MCF 10A (cell line): Measurements from ENCODE around the gene NECAB3. TPM values are rescaled to one million over a fixed set of nuclear protein-coding genes. Genes with fewer than 3 reads are reported as not detected.

Experiments
- BruUV-seq: library from RNA; stranded (reverse); fragments of 400-500 nt; replicated peaks from 2 replicates; lab custom pipeline; 2021; lab: Mats Ljungman, UMichigan
- CTCF ChIA-PET: fragments of 300-600 bp; sonication (Branson Sonifier 250); formaldehyde crosslinking; extraction: SDS; loops from one replicate; lab custom pipeline; 2021; ENCODE audit warnings: antibody characterized with exemption, inconsistent platforms; lab: Yijun Ruan, JAX
- POLR2A ChIA-PET: fragments of 300-600, 350-650 bp; sonication (Branson Sonifier 250); formaldehyde crosslinking; extraction: SDS; loops from one replicate; lab custom pipeline; 2020; ENCODE audit warnings: antibody characterized with exemption, inconsistent platforms; lab: Yijun Ruan, JAX
- DNase-seq: peaks from one replicate; pipeline ENCODE4 v3.0.0-alpha.2; 2018; ENCODE audit not compliant: unreplicated experiment
- H3K27ac Mint-ChIP-seq: one replicate; pipeline ENCODE4 v1.8.0; 2022; ENCODE audit warnings: mild to moderate bottlenecking, low read depth, mixed read lengths; ENCODE audit not compliant: unreplicated experiment
- H3K27me3 Mint-ChIP-seq: one replicate; pipeline ENCODE4 v1.8.0; 2022; ENCODE audit warnings: mixed read lengths; ENCODE audit not compliant: insufficient read depth, unreplicated experiment
- H3K36me3 Mint-ChIP-seq: one replicate; pipeline ENCODE4 v1.8.0; 2022; ENCODE audit warnings: mild to moderate bottlenecking, moderate library complexity, mixed read lengths; ENCODE audit not compliant: insufficient read depth, unreplicated experiment
- H3K4me1 Mint-ChIP-seq: one replicate; pipeline ENCODE4 v1.8.0; 2022; ENCODE audit warnings: mixed read lengths; ENCODE audit not compliant: insufficient read depth, unreplicated experiment
- H3K4me3 Mint-ChIP-seq: one replicate; pipeline ENCODE4 v1.8.0; 2022; ENCODE audit warnings: mild to moderate bottlenecking, moderate library complexity, mixed read lengths; ENCODE audit not compliant: unreplicated experiment
- H3K9me3 Mint-ChIP-seq: one replicate; pipeline ENCODE4 v1.8.0; 2022; ENCODE audit warnings: mixed read lengths; ENCODE audit not compliant: unreplicated experiment
- CTCF ChIP-seq: fragments of 200-600 bp; IDR thresholded peaks from one replicate; pipeline ENCODE4 v1.8.0; 2022; ENCODE audit warnings: antibody characterized with exemption, mild to moderate bottlenecking; ENCODE audit not compliant: unreplicated experiment
- intact Hi-C: fragments of 100-400 bp; cut with micrococcal nuclease; formaldehyde crosslinking; loops from 2 replicates; pipeline ENCODE4 v1.14.1; 2022
- total RNA-seq: library from RNA; stranded (reverse); gene quantifications from 2 replicates; pipeline ENCODE4 v1.2.3, GENCODE V29; 2022

The NECAB3 gene
- total RNA-seq, 1 experiment from 2014 or later = 15.1 TPM

- Mint-ChIP-seq H3K4me3 (no peak overlapping the region), H3K36me3 (peaks cover 17% of the 10 kb centered on the region), H3K27me3 (no peaks in the 10 kb centered on the region), H3K9me3 (no peaks in the 10 kb centered on the region), H3K4me1 (peaks cover under 1% of the 10 kb centered on the region), H3K27ac (no peak overlapping the region)
- no TSS peak for BruUV-seq
- CTCF ChIA-PET = interaction anchor here (0.6 to 5.6 kb wide), 18 partner anchors 9 to 476 kb away, joined by 3 to 28 read pairs (median 4); partner anchors contain the start of genes ACTL10 and C20orf144
- intact Hi-C loops = loop anchor here (1.0 kb wide), 2 partner anchors 196 to 237 kb away; no protein-coding TSS in a partner anchor
- TF ChIP-seq CTCF = peak; percentile 76
- POLR2A ChIA-PET = interaction anchor here (0.6 to 2.8 kb wide), 4 partner anchors 10 to 210 kb away, joined by 4 to 18 read pairs (median 6); partner anchors contain the start of genes ACTL10, C20orf144 and CBFA2T2
- DNase-seq = peak; percentile 57
Measured at GRCh38 chr20:33653218-33653899, 20.9 kb downstream of the NECAB3 start.

- no peak for TF ChIP-seq CTCF
- peaks cover 26% of the 10 kb centered on the region for H3K36me3 Mint-ChIP-seq
- H3K4me1 Mint-ChIP-seq = peaks cover 10% of the 10 kb centered on the region
- H3K4me3 Mint-ChIP-seq = no peak overlapping the region
- no peaks in the 10 kb centered on the region for H3K27me3 Mint-ChIP-seq
- no peaks in the 10 kb centered on the region for H3K9me3 Mint-ChIP-seq
- DNase-seq = no peak
- POLR2A ChIA-PET = interaction anchor here (0.7 to 1.0 kb wide), 4 partner anchors 12 to 706 kb away, joined by 3 to 4 read pairs (median 4); no protein-coding TSS in a partner anchor
- intact Hi-C loops = no loop called here
- CTCF ChIA-PET = interaction anchor here (0.6 to 5.6 kb wide), 9 partner anchors 12 to 246 kb away, joined by 3 to 28 read pairs (median 4); partner anchors contain the start of gene ACTL10
- H3K27ac Mint-ChIP-seq = no peak overlapping the region
- BruUV-seq = no TSS peak
Measured at GRCh38 chr20:33651562-33652048, 22.6 kb downstream of the NECAB3 start.

- no TSS peak for BruUV-seq
- no peak for TF ChIP-seq CTCF
- Mint-ChIP-seq H3K27me3 (no peaks in the 10 kb centered on the region), H3K4me1 (peaks cover 10% of the 10 kb centered on the region), H3K27ac (no peak overlapping the region), H3K36me3 (peaks cover 32% of the 10 kb centered on the region), H3K4me3 (no peak overlapping the region), H3K9me3 (no peaks in the 10 kb centered on the region)
- intact Hi-C loops = no loop called here
- DNase-seq = no peak
- ChIA-PET POLR2A (interaction anchor here (0.7 to 1.0 kb wide), 4 partner anchors 13 to 705 kb away, joined by 3 to 4 read pairs (median 4); no protein-coding TSS in a partner anchor), CTCF (interaction anchor here (0.7 to 5.6 kb wide), 6 partner anchors 12 to 194 kb away, joined by 3 to 28 read pairs (median 4); partner anchors contain the start of gene ACTL10)
Measured at GRCh38 chr20:33650753-33651561, 23.3 kb downstream of the NECAB3 start.
